ENCODE measurements around the gene KSR1. TPM values are rescaled to one million over a fixed set of nuclear protein-coding genes. Genes with fewer than 3 reads are reported as not detected.

The KSR1 gene
- polyA plus RNA-seq, 1 of the 3 experiments (the other 2 are of a cell fraction), result 7.5 TPM

DNA sequence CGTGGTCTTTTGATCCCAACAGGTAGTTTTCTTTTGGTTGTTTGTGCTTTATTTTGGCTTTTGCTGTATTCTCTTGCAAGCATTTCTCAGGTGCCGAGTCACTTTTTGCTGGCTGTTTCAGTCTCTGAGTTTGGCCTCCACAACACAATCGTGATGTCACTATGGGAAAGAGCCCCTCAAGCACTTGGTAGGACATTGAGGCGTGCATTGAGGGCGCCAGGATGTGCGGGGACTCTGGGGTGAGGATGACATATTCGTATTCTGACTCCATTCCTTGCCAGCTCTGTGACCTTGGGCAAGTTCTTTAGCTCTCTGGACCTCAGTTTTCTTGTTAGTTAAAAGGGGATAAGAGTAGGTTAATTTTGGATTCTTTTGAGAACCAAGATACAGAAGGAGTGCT lies 13.0 kb downstream of the KSR1 start:
- TF ChIP-seq RAD21 (IDR thresholded peaks at IDR 0.05; ENCODE audit: low read length), result no peak
- no peak for TF ChIP-seq TCF12 (IDR thresholded peaks at IDR 0.05)
- no peak for TF ChIP-seq MEF2A (IDR thresholded peaks at IDR 0.05; ENCODE audit: borderline replicate concordance, low read depth)
- TF ChIP-seq, protein P1, sequence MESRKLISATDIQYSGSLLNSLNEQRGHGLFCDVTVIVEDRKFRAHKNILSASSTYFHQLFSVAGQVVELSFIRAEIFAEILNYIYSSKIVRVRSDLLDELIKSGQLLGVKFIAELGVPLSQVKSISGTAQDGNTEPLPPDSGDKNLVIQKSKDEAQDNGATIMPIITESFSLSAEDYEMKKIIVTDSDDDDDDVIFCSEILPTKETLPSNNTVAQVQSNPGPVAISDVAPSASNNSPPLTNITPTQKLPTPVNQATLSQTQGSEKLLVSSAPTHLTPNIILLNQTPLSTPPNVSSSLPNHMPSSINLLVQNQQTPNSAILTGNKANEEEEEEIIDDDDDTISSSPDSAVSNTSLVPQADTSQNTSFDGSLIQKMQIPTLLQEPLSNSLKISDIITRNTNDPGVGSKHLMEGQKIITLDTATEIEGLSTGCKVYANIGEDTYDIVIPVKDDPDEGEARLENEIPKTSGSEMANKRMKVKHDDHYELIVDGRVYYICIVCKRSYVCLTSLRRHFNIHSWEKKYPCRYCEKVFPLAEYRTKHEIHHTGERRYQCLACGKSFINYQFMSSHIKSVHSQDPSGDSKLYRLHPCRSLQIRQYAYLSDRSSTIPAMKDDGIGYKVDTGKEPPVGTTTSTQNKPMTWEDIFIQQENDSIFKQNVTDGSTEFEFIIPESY (IDR thresholded peaks at IDR 0.05; ENCODE audit: borderline replicate concordance, low read depth), result no peak
- TF ChIP-seq, protein P2, sequence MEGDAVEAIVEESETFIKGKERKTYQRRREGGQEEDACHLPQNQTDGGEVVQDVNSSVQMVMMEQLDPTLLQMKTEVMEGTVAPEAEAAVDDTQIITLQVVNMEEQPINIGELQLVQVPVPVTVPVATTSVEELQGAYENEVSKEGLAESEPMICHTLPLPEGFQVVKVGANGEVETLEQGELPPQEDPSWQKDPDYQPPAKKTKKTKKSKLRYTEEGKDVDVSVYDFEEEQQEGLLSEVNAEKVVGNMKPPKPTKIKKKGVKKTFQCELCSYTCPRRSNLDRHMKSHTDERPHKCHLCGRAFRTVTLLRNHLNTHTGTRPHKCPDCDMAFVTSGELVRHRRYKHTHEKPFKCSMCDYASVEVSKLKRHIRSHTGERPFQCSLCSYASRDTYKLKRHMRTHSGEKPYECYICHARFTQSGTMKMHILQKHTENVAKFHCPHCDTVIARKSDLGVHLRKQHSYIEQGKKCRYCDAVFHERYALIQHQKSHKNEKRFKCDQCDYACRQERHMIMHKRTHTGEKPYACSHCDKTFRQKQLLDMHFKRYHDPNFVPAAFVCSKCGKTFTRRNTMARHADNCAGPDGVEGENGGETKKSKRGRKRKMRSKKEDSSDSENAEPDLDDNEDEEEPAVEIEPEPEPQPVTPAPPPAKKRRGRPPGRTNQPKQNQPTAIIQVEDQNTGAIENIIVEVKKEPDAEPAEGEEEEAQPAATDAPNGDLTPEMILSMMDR (IDR thresholded peaks at IDR 0.05), result no peak
- TF ChIP-seq ELF1 (IDR thresholded peaks at IDR 0.05), result no peak
- TF ChIP-seq, protein P3, sequence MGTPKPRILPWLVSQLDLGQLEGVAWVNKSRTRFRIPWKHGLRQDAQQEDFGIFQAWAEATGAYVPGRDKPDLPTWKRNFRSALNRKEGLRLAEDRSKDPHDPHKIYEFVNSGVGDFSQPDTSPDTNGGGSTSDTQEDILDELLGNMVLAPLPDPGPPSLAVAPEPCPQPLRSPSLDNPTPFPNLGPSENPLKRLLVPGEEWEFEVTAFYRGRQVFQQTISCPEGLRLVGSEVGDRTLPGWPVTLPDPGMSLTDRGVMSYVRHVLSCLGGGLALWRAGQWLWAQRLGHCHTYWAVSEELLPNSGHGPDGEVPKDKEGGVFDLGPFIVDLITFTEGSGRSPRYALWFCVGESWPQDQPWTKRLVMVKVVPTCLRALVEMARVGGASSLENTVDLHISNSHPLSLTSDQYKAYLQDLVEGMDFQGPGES (IDR thresholded peaks at IDR 0.05; ENCODE audit: low read depth, low read length), result no peak
- no peak for TF ChIP-seq FOXJ3 (CRISPR knock-in tag; IDR thresholded peaks at IDR 0.05)
- TF ChIP-seq SIN3A (IDR thresholded peaks at IDR 0.05; ENCODE audit: borderline replicate concordance, low read depth, low read length), result no peak
- no peak for TF ChIP-seq GATA2 (CRISPR knock-in tag; IDR thresholded peaks at IDR 0.05)
- no peak for TF ChIP-seq RFX5 (IDR thresholded peaks at IDR 0.05; ENCODE audit: low read length)
- TF ChIP-seq JUND (IDR thresholded peaks at IDR 0.05), result no peak
- TF ChIP-seq, protein P4, sequence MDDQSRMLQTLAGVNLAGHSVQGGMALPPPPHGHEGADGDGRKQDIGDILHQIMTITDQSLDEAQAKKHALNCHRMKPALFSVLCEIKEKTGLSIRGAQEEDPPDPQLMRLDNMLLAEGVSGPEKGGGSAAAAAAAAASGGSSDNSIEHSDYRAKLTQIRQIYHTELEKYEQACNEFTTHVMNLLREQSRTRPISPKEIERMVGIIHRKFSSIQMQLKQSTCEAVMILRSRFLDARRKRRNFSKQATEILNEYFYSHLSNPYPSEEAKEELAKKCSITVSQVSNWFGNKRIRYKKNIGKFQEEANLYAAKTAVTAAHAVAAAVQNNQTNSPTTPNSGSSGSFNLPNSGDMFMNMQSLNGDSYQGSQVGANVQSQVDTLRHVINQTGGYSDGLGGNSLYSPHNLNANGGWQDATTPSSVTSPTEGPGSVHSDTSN (IDR thresholded peaks at IDR 0.05), result no peak
- TF ChIP-seq POLR2AphosphoS5 (IDR thresholded peaks at IDR 0.05; ENCODE audit: low read depth, low read length), result no peak
- TF ChIP-seq TAF1 (IDR thresholded peaks at IDR 0.05; ENCODE audit: borderline replicate concordance, low read depth, low read length), result no peak
- no peak overlapping the region for H3K4me3 ChIP-seq (ENCODE audit: low read depth in 2 of 2, low read length in 1 of 2)
- H3K36me3 ChIP-seq (replicated peaks in 1 of 2; ENCODE audit: control insufficient read depth in 1 of 2, insufficient read depth in 2 of 2, low read length in 1 of 2), result no peaks in the 10 kb centered on the region
- H3K27ac ChIP-seq (ENCODE audit: low read depth in 2 of 2, low read length in 1 of 2), result no peak overlapping the region
- no peaks in the 10 kb centered on the region; the same call in 1 of the 2 replicates for H4K20me1 ChIP-seq (ENCODE audit: insufficient read depth)
- no peaks in the 10 kb centered on the region for H3K9me2 ChIP-seq
- no peak overlapping the region for H2AFZ ChIP-seq (ENCODE audit: low read depth)
- CTCF ChIA-PET, result interaction anchor here (0.8 kb wide), 1 partner anchor 88 kb away, joined by 3 read pairs; no protein-coding TSS in a partner anchor
- no peaks in the 10 kb centered on the region for H3K9me3 ChIP-seq
- no peak for DNase-seq
- no peak overlapping the region for H3K4me2 ChIP-seq
- WGBS (ENCODE audit: low lambda C conversion rate), result 81% methylated on average over 7 of the region's 7 CpGs
- no peak overlapping the region for H3K9ac ChIP-seq
- POLR2A ChIA-PET, result no interaction called here
- H3K4me1 ChIP-seq (ENCODE audit: control insufficient read depth in 1 of 2, insufficient read depth in 2 of 2, low read depth in 1 of 2, low read length in 1 of 2), result peaks cover 11 to 26% of the 10 kb centered on the region in 2 experiments; a peak in 2 of 4 replicates
- H3F3A ChIP-seq (replicated peaks; ENCODE audit: insufficient read depth), result no peaks in the 10 kb centered on the region
- no peaks in the 10 kb centered on the region for H3K27me3 ChIP-seq (ENCODE audit: insufficient read depth)
- H3K79me2 ChIP-seq (ENCODE audit: insufficient read depth), result no peaks in the 10 kb centered on the region; the same call in 1 of the 2 replicates
